Ishikawa (cell line): ENCODE measurements around the gene ZBTB20.

Experiments
- TF ChIP-seq, protein P1 (sequence below): IDR thresholded peaks from 2 replicates; pipeline ENCODE4 v1.6.1; 2012; ENCODE audit warnings: low read depth, mild to moderate bottlenecking
- TF ChIP-seq, protein P2 (sequence below): IDR thresholded peaks from 2 replicates; pipeline ENCODE4 v1.6.1; 2012
- TF ChIP-seq, protein P3 (sequence below): IDR thresholded peaks from 2 replicates; pipeline ENCODE4 v1.6.1; 2012

DNA sequence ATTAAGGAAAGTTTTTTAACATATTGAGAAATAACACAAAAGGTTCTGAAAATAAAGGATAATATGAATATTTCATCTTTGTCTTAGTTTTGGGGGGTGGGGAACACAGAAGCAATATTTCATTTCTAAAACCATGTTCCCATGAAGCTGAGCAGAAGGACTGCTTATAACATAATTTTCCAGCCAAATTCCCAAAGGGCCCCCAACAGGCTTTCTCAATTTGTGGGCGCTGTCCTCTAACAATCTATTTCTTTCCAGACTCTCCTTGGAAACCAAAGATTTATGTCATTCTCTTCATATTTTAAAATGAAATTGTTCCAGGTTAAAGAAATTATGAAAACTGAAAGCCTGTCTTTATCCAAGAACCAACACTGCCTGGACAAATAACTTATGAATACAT lies 273.5 kb downstream of the ZBTB20 start:
- TF ChIP-seq, protein P1, sequence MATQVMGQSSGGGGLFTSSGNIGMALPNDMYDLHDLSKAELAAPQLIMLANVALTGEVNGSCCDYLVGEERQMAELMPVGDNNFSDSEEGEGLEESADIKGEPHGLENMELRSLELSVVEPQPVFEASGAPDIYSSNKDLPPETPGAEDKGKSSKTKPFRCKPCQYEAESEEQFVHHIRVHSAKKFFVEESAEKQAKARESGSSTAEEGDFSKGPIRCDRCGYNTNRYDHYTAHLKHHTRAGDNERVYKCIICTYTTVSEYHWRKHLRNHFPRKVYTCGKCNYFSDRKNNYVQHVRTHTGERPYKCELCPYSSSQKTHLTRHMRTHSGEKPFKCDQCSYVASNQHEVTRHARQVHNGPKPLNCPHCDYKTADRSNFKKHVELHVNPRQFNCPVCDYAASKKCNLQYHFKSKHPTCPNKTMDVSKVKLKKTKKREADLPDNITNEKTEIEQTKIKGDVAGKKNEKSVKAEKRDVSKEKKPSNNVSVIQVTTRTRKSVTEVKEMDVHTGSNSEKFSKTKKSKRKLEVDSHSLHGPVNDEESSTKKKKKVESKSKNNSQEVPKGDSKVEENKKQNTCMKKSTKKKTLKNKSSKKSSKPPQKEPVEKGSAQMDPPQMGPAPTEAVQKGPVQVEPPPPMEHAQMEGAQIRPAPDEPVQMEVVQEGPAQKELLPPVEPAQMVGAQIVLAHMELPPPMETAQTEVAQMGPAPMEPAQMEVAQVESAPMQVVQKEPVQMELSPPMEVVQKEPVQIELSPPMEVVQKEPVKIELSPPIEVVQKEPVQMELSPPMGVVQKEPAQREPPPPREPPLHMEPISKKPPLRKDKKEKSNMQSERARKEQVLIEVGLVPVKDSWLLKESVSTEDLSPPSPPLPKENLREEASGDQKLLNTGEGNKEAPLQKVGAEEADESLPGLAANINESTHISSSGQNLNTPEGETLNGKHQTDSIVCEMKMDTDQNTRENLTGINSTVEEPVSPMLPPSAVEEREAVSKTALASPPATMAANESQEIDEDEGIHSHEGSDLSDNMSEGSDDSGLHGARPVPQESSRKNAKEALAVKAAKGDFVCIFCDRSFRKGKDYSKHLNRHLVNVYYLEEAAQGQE: no peak
- TF ChIP-seq, protein P2, sequence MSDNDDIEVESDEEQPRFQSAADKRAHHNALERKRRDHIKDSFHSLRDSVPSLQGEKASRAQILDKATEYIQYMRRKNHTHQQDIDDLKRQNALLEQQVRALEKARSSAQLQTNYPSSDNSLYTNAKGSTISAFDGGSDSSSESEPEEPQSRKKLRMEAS: no peak
- TF ChIP-seq, protein P3, sequence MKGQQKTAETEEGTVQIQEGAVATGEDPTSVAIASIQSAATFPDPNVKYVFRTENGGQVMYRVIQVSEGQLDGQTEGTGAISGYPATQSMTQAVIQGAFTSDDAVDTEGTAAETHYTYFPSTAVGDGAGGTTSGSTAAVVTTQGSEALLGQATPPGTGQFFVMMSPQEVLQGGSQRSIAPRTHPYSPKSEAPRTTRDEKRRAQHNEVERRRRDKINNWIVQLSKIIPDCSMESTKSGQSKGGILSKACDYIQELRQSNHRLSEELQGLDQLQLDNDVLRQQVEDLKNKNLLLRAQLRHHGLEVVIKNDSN: no peak
